Activated CD4-positive, alpha-beta T cell treated with anti-CD3 and anti-CD28 coated beads, Interleukin-2, amount 10 ng/mL, durations not matched to agents 24 days and 14 days (primary cell): ENCODE results near the gene ZDHHC11. TPM values are rescaled to one million over a fixed set of nuclear protein-coding genes. Genes with fewer than 3 reads are reported as not detected.
"Not testable (repeated sequence)": the region's sequence is repeated elsewhere in the genome, so short reads cannot be mapped to it uniquely, and the experiment has no call there.

ENCODE experiments used
- DNase-seq: peaks from one replicate; pipeline ENCODE4 v3.0.0; 2022
- H3K27ac Mint-ChIP-seq: one replicate; pipeline ENCODE4 v1.8.0; 2022; ENCODE audit warnings: mild to moderate bottlenecking, mixed read lengths
- H3K27me3 Mint-ChIP-seq: one replicate; pipeline ENCODE4 v1.8.0; 2022; ENCODE audit warnings: mixed read lengths
- H3K36me3 Mint-ChIP-seq: one replicate; pipeline ENCODE4 v1.8.0; 2022; ENCODE audit warnings: low read depth, mild to moderate bottlenecking, mixed read lengths
- H3K4me1 Mint-ChIP-seq: one replicate; pipeline ENCODE4 v1.8.0; 2021; ENCODE audit warnings: mixed read lengths
- H3K4me3 Mint-ChIP-seq: one replicate; pipeline ENCODE4 v1.8.0; 2022; ENCODE audit warnings: mild to moderate bottlenecking, moderate library complexity, mixed read lengths
- H3K9me3 Mint-ChIP-seq: one replicate; pipeline ENCODE4 v1.8.0; 2021; ENCODE audit warnings: mixed read lengths
- intact Hi-C: fragments of 100-400 bp; cut with micrococcal nuclease; formaldehyde crosslinking; loops from one replicate; pipeline ENCODE4 v1.15.1; 2023
- total RNA-seq: library from RNA; stranded (reverse); gene quantifications from 2 replicates; pipeline ENCODE4 v1.2.3, GENCODE V29; 2022

ZDHHC11 gene
- total RNA-seq, 1 donor from 2014 or later: 14.3 TPM

DNA sequence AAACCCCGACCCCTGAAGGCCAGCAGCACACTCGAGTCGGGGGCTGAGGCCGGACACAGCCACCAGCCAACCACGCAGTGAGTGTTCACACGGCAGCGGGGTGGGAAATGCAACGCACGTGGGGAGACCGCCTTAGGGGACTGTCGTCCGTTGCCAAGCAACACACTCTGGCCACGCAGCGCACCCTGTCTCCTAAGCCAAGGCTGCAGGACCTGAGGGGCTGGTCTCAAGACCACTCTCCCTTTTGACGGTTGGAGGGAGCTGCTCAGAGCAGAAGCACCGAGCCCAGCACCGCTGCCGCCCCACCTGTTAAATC, 34.3 kb upstream of the ZDHHC11 start:
- intact Hi-C loops: no loop called here
- Mint-ChIP-seq H3K4me3 (no peak overlapping the region), H3K9me3 (peaks cover 12% of the 10 kb centered on the region), H3K27me3 (no peaks in the 10 kb centered on the region), H3K4me1 (peaks cover 19% of the 10 kb centered on the region), H3K36me3 (peaks cover 92% of the 10 kb centered on the region), H3K27ac (no peak overlapping the region)
- no peak for DNase-seq

DNA sequence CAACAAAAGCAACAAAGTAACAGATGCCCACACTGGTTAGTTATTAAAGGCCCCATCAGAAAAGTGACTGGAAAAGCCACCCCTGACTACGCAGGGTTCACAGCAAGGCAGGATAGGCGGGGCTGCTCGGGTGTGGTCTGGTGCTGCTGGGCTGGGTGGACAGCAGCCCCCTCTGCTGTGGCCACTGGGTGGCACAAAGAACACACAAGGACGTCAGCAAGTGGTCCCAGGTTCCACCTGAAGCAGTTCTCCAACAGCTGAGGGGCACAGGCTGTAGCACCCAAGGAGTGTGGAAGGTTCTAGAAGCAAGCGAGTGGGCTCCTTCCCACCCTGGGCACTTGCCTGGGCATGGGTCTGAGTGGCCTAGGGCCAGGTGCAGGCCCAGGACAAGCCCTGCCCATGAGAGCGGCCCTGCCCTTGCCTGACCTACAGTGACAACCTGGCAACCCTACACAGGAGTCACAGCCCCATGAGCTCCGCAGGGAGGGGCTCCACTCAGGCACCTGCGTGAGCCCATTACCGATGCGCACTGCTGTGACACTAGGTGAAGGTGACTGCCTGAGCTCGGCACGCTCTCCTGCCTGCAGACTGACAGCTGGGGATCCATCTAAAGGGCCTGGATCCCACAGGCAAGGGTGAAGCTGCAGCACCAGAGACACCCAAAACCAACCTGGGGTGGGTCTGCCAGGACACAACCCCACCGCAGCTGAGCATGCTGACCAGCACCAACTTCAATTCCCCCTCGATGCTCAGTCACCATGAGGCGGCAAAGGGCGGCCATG, 33.8 kb upstream of the ZDHHC11 start:
- Mint-ChIP-seq H3K36me3 (peaks cover 88% of the 10 kb centered on the region), H3K9me3 (peaks cover 12% of the 10 kb centered on the region), H3K27me3 (no peaks in the 10 kb centered on the region), H3K4me1 (peaks cover 17% of the 10 kb centered on the region), H3K27ac (no peak overlapping the region), H3K4me3 (no peak overlapping the region)
- intact Hi-C loops: no loop called here
- no peak for DNase-seq

DNA sequence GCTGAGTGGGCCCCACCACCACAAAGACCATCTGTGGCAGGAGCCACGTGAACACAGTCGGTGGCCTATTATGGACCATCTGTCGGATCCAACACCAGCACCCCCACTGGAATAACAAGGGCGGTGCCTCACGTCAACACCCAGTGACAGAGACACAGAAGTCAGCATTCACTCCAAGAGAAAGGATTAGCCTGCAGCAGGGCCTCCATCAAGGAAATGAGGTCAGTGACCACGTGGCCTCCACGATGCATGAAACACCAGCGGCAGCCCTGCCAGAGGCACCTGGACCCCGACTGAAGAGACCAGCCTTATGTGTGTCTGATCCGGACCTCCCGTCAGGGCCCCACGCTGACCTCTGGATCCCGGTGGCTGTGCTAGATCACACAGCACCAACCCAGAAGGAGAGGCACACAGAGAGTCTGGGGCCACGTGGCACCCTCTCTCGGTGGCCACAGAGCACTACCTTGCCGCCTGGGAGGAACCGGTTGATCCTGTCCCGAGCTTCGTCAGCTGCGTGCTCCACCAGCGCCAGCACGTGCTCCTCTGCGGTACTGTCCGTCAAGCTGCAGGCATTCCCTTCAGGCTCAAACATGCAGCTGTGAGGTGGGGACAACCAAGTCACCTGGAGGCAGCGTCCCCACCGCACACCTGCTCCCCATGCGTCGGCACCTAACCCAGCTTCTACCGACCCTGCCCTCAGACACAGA, 32.8 kb upstream of the ZDHHC11 start:
- no peak for DNase-seq
- Mint-ChIP-seq H3K4me3 (no peak overlapping the region), H3K27me3 (no peaks in the 10 kb centered on the region), H3K9me3 (peaks cover 12% of the 10 kb centered on the region), H3K4me1 (peaks cover 17% of the 10 kb centered on the region), H3K27ac (peak overlapping the region; percentile 65), H3K36me3 (peaks cover 79% of the 10 kb centered on the region)
- intact Hi-C loops: no loop called here

DNA sequence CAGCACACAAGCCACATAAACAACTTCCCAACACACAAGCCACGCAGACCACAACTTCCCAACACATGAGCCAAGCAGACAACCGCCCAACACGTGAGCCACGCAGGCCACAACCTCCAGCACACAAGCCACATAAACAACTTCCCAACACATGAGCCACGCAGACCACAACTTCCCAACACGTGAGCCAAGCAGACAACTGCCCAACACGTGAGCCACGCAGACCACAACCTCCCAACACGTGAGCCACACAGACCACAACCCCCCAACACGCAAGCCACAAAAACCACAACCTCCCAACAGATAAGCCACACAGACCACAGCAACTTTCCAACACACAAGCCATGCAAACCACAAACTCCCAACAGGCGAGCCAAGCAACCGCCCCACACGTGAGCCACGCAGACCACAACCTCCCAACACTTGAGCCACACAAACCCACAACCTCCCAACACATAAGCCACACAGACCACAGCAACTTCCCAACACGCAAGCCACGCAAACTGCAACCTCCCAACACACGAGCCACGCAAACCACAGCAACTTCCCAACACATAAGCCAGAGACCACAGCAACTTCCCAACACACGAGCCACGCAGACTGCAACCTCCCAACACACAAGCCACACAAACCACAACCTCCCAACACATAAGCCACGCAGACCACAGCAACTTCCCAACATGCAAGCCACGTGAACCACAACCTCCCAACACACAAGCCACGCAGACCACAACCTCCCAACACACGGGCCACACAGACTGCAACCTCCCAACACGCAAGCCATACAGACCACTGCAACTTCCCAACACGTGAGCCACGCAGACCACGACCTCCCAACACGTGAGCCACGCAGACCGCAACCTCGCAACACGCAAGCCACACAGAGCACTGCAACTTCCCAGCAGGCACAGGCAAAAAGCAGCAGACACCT, 31.7 kb upstream of the ZDHHC11 start:
- intact Hi-C loops: no loop called here
- H3K27me3 Mint-ChIP-seq: no peaks in the 10 kb centered on the region
- peaks cover 15% of the 10 kb centered on the region for H3K4me1 Mint-ChIP-seq
- H3K9me3 Mint-ChIP-seq: peaks cover 12% of the 10 kb centered on the region
- DNase-seq: no peak
- peaks cover 75% of the 10 kb centered on the region for H3K36me3 Mint-ChIP-seq
- H3K4me3 Mint-ChIP-seq: peak overlapping the region; percentile 2
- peak overlapping the region; percentile 65 for H3K27ac Mint-ChIP-seq

DNA sequence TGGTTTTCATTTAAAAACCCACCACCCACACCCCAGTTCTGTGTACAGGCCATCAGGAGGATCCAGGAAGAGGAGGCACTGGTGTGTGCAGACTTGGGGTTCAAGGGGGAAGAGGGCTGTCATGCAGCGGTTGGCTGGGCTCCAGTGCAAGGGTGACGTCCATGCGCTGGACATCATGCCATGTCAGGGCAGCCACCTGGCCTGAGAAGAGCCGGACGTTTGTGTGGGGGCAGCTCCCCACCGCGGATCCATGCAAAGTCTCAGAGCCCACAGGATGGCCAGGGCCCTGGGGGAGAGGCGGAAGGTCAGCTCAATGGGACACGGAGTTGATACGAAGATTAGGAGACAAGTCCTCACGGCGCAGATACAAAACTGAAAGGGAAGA, 30.8 kb upstream of the ZDHHC11 start:
- Mint-ChIP-seq H3K27ac (no peak overlapping the region), H3K9me3 (peaks cover 12% of the 10 kb centered on the region), H3K4me1 (peaks cover 15% of the 10 kb centered on the region), H3K27me3 (no peaks in the 10 kb centered on the region), H3K36me3 (peaks cover 73% of the 10 kb centered on the region), H3K4me3 (no peak overlapping the region)
- intact Hi-C loops: no loop called here
- no peak for DNase-seq

DNA sequence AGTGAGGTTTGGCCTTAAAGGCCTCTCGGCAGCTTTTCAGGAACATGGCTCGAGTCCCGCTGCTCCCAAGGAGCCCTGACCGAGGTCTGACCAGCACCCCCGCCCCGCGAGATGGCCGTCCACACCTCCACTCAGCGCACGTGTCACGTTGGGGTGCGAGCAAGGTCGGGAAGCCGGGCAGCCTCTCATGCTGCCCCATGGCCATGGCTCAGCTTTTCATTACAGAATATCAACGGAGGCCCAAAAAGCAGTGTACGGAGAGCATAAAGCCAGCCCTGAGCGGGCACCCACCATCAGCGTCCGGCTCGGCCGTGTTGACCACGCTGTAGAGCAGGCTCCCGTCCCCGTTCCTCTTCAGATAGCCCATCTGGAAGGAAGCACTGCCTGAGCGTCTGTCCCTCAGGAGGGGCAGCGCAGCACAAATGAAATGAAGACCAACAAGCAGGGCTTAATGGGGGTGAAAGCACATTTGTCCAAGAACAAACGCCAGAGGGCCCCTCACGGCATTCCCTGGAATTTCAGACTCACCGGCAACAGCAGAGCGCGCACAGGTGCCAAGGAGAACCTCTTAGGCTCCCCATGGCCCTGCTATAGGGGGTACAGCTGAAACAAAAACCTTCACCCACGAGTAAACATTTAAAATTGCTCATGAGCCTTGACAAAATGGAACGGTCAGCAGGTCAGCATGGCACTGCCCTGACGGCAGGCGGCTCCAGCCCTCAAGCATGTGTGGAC, 30.2 kb upstream of the ZDHHC11 start:
- intact Hi-C loops: no loop called here
- Mint-ChIP-seq H3K27me3 (no peaks in the 10 kb centered on the region), H3K36me3 (peaks cover 72% of the 10 kb centered on the region), H3K4me3 (no peak overlapping the region), H3K9me3 (peaks cover 12% of the 10 kb centered on the region), H3K4me1 (peaks cover 15% of the 10 kb centered on the region), H3K27ac (no peak overlapping the region)
- no peak for DNase-seq

DNA sequence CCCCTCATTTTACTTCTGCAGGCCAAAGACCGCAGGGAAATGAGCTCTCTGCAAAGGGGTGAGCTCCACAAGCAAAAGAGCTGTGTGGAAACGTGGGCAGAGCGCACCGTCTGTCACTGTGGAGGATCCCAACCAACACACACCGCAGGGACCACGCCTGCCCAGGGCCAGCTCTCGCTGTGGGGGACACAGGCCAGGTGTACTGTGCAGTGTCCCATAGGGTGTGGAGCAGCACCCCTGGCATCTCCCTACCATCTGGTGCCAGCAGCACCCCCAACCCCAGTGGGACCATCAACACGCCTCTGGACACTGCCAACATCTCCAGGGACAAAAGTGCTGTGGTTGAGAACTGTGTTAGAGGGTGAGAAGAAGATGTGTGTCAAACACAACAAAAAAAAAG, 27.9 kb upstream of the ZDHHC11 start:
- DNase-seq, intact Hi-C loops, H3K4me3 Mint-ChIP-seq, H3K27me3 Mint-ChIP-seq, H3K27ac Mint-ChIP-seq: not testable (repeated sequence)
- Mint-ChIP-seq H3K36me3 (peaks cover 67% of the 10 kb centered on the region), H3K4me1 (peaks cover 15% of the 10 kb centered on the region), H3K9me3 (peaks cover 12% of the 10 kb centered on the region)

DNA sequence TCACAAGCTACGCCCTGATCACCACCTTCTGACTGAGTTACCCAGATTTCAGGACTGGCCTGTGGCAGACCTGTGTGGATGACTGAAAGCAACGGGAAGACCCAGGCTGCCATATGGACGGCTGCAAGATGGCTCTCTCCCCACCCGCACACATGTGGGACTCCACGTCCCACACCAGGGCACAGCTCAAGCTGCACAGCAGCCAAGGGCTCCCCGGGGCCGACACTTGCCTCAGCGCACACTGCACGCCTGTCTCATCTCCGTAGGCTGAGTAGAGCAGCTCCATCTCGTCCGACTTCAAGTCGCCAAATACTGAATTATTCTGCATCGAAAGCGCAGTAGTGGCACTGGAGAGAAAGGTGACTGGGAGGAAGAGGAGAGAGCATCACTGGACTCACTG, 27.3 kb upstream of the ZDHHC11 start:
- no peaks in the 10 kb centered on the region for H3K27me3 Mint-ChIP-seq
- DNase-seq: no peak
- peaks cover 15% of the 10 kb centered on the region for H3K4me1 Mint-ChIP-seq
- no peak overlapping the region for H3K27ac Mint-ChIP-seq
- no peak overlapping the region for H3K4me3 Mint-ChIP-seq
- intact Hi-C loops: no loop called here
- H3K36me3 Mint-ChIP-seq: peaks cover 68% of the 10 kb centered on the region
- H3K9me3 Mint-ChIP-seq: peaks cover 12% of the 10 kb centered on the region

DNA sequence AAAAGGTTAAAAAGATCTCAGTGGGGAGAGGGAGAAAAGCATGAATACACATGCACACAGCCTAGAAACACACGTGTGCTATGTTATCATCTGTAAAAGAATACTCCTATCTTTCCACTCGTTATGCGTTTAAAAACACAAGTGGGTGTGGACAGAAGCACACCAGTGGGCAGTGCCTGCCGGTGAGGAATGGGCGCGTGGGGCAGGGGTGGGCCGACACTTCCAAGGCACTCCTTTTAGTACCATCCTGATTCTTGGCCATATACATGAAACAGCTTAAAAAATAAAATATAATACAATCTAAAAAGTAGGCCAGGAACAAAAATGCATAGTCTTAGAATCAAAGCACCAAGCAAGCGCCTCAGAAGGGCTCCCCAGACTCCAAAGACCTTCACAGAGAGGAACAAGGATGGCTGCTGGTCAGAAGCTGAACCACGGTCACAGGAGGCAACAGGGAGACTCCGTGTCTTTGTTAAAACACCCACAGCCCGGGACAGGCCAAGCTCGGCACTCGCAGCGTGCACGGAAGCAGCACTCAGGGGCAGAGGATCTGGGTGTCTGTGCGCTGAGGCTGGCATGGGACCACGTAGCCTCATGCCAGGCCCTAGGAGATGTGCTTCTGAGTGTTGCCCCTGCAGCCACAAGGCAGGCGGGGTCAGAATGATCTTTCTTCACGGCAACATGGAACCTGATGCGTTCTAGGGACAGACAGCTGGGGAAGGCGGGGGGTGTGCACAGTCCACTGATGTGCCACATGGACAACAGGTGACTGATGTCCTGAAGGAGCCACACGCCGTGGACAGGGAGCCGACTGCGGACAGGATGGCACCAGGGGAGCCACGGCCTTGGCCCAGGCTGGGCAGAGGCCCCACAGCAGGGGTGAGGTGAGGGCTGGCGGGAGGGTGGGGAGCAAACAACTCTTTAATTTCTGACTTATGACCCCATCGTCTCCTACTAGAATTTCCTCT, 25.9 kb upstream of the ZDHHC11 start:
- Mint-ChIP-seq H3K9me3 (no peaks in the 10 kb centered on the region), H3K4me1 (peaks cover 2% of the 10 kb centered on the region), H3K27ac (no peak overlapping the region), H3K36me3 (peaks cover 54% of the 10 kb centered on the region), H3K4me3 (no peak overlapping the region), H3K27me3 (no peaks in the 10 kb centered on the region)
- no peak for DNase-seq
- intact Hi-C loops: no loop called here

DNA sequence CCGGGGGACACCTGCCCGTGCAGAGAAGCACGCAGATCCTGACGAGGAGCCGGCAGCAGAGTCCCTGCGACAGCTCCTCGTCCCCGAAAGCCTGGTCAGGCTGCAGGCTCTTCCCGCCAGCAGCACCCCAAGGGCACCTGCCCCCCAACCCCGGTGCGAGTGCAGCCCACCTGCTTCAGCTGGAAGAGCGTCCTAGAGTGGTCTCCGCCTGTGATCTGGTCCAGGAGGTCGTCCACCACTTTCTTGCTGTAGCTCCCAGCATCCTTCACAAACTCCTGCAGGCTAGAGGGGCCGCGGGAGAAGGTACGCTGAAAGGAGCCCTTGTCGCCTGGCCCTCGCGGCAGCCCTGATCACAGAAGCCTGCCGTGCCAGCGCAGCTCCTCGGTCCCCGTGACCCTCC, 25.1 kb upstream of the ZDHHC11 start:
- intact Hi-C loops: no loop called here
- no peaks in the 10 kb centered on the region for H3K9me3 Mint-ChIP-seq
- H3K27ac Mint-ChIP-seq: no peak overlapping the region
- H3K4me3 Mint-ChIP-seq: no peak overlapping the region
- H3K27me3 Mint-ChIP-seq: no peaks in the 10 kb centered on the region
- DNase-seq: no peak
- peaks cover 53% of the 10 kb centered on the region for H3K36me3 Mint-ChIP-seq
- H3K4me1 Mint-ChIP-seq: no peaks in the 10 kb centered on the region

DNA sequence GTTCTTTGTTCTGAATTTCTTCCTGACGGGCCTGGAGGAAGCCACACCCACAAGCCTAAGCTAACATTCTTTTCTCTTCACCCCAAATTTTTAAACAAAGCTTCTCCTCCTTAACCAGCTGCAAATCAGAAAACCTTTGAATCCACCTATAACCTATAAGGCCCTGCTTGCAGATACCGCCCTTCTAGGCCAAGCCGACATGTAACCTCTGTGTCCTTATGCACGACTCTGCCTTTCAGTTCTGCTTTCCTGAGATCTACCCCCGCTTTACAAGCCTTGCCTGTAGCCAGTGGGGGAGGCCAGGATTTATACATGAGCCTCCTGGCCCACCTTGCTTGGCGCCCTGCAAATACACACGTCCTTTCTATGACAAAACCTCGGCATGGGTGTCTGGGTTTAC, 22.5 kb upstream of the ZDHHC11 start:
- H3K36me3 Mint-ChIP-seq: peaks cover 72% of the 10 kb centered on the region
- H3K9me3 Mint-ChIP-seq: no peaks in the 10 kb centered on the region
- H3K4me1 Mint-ChIP-seq: no peaks in the 10 kb centered on the region
- no peak overlapping the region for H3K27ac Mint-ChIP-seq
- H3K4me3 Mint-ChIP-seq: no peak overlapping the region
- no peak for DNase-seq
- intact Hi-C loops: no loop called here
- H3K27me3 Mint-ChIP-seq: no peaks in the 10 kb centered on the region

DNA sequence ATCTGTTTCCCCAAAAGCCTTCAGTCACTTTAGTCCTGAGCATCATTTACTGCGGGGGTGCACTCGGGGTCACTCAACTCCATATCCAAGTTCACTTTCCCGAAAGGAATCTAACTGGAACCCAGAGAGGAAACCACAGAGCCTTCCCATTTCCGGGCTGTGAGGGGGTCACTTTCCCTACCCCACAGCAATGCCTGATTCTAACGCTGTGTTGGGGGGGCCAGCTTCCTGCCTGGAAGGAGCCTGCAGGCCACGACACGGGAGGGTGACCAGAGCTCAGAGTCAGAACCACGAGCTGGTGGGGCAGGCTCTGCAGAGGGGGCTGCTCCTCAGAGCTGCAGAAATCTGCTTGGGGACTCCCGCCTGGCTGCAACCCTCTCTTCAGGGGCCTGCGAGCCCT, 21.5 kb upstream of the ZDHHC11 start:
- no peaks in the 10 kb centered on the region for H3K27me3 Mint-ChIP-seq
- intact Hi-C loops: no loop called here
- H3K9me3 Mint-ChIP-seq: no peaks in the 10 kb centered on the region
- no peak for DNase-seq
- no peak overlapping the region for H3K27ac Mint-ChIP-seq
- peaks cover 70% of the 10 kb centered on the region for H3K36me3 Mint-ChIP-seq
- H3K4me3 Mint-ChIP-seq: no peak overlapping the region
- no peaks in the 10 kb centered on the region for H3K4me1 Mint-ChIP-seq
